HG03025 (cell line): Measurements from ENCODE around the gene DNAJB4.
"Not testable (repeated sequence)": the region's sequence is repeated elsewhere in the genome, so short reads cannot be mapped to it uniquely, and the experiment has no call there.

Experiments
- ATAC-seq: cut with Tn5 transposase; IDR thresholded peaks from one replicate; pipeline ENCODE4 v1.9.1; 2021; ENCODE audit warnings: mild to moderate bottlenecking, moderate library complexity; ENCODE audit not compliant: unreplicated experiment, low FRiP score

The DNAJB4 gene

DNA sequence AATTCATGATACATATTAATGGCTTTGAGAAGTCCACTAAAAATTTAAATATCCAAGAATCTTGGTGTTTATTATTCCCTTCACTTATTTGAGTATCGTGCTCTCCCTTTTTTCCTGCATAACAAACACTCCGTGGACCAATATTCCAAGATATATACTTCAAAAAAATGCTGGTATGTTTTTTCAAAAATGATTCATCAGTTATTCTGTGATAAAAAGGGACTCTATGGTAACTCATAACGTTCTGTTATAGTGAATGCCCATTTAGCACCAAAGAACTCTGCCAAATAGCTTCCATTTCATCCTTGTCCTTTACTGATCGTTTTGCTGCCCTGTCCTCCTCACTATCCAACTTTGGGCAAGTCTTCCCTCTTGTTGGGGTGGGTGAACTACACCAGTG lies 53.9 kb downstream of the DNAJB4 start:
- no peak for ATAC-seq

DNA sequence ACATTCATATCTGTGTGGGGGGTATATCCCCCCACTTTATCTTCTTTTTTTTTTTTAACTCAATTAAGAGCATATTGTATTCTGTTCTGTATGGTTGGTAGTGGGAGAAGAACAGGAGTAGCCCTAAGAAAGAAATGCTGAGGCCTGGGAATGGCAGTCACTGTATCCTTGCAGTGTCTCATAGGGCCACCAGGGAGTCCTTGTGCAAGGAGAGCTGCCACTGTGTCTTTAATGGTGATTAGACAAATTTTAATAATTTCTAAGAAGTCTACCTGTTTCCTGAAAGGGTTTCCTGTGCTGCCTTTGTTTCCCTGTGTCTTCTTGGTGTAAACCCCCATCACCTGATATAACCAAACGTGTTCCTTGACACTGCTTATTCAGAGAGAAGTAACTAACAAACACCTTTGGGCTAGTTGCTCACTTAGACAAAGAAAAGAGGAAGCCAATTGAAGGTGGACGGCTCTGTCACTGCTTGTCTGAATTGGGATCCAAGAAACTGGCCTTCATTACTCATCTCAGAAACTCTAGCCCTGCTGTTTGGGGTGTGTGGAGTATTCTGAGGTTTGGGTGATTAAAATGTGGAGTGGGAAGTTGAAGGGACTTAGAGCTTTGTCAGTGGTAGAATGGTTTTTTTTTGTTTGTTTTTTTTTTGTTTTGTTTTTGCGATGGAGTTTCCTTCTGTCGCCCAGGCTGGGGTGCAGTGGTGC lies 56.3 kb downstream of the DNAJB4 start:
- ATAC-seq: peak; percentile 95

DNA sequence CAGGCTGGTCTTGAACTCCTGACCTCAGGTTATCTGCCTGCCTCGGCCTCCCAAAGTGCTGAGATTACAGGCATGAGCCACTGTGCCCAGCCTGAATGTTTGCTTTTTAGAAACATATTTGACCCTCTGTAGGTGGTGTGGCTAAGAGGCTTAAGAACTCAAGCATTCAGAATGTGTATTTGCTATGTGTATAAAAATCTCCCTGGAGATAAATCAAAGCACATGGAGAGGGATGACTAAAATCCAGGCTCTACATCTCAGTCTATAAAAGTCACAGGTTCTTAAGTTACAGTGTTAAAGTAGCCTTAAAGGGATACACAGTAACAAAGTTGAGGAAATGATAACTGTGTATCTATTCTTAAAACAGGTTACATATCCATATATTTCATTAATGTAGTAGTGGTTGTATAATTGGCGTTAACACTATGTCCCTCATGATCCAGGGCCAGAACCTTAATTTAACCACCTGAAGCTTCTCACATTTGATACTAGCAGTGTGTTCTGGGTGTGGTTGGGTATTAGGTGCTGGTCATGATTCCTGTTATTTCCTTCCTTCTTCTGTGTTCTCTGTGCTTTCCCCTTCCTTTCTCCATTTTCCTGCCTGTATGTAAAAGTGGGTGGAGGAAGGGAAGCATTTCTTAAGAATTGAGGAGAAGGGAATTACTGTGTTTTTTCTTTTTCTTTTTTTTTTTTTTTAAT lies 57.2 kb downstream of the DNAJB4 start:
- ATAC-seq: no peak

DNA sequence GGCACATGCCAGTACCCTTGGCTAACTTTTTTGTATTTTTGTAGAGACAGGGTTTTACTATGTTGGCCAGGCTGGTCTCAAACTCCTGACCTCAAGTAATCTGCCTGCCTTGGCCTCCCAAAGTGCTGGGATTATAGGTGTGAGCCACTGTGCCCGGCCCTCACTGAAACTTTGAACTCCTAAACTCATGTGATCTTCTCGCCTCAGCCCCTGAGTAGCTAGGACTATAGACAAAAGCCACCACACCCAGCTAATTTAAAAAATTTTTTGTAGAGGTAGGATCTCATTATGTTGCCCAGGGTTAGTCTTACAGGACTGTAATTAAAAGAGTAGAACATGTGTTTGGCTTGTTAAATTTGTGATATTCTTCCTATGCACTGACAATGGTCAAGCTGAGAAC lies 60.1 kb downstream of the DNAJB4 start:
- not testable (repeated sequence) for ATAC-seq
